H9 (cell line): ENCODE measurements around the gene FAM151A. TPM values are rescaled to one million over a fixed set of nuclear protein-coding genes. Genes with fewer than 3 reads are reported as not detected.
A peak's percentile ranks its signal among the peaks of the same experiment; 100 is the strongest.

ENCODE experiments used
- DNase-seq: peaks from one replicate; pipeline ENCODE4 v3.0.0-alpha.2; 2017
- H2AFZ ChIP-seq: one replicate; pipeline ENCODE4 v1.6.1; 2013; ENCODE audit warnings: mild to moderate bottlenecking, low read length, control low read depth, moderate library complexity
- H2AK5ac ChIP-seq: 2 replicates; pipeline ENCODE4 v1.6.1; 2013; ENCODE audit warnings: low read length, control low read depth, mixed read lengths; ENCODE audit not compliant: insufficient read length
- H2BK120ac ChIP-seq: one replicate; pipeline ENCODE4 v1.6.1; 2013; ENCODE audit warnings: low read depth, mild to moderate bottlenecking, low read length, control low read depth, inconsistent platforms; ENCODE audit not compliant: poor library complexity, severe bottlenecking
- H2BK12ac ChIP-seq: 2 replicates; pipeline ENCODE4 v1.6.1; 2013; ENCODE audit warnings: low read length, control low read depth, mixed read lengths, low read depth; ENCODE audit not compliant: insufficient read length
- H2BK15ac ChIP-seq: 2 replicates; pipeline ENCODE4 v1.6.1; 2013; ENCODE audit warnings: low read depth, low read length, control low read depth
- H2BK20ac ChIP-seq: one replicate; pipeline ENCODE4 v1.6.1; 2013; ENCODE audit warnings: low read depth, mild to moderate bottlenecking, low read length, control low read depth, inconsistent platforms; ENCODE audit not compliant: poor library complexity, severe bottlenecking
- H2BK5ac ChIP-seq: 2 replicates; pipeline ENCODE4 v1.6.1; 2013; ENCODE audit warnings: low read length, control low read depth, mixed read lengths; ENCODE audit not compliant: insufficient read length
- H3K14ac ChIP-seq: 2 replicates; pipeline ENCODE4 v1.6.1; 2013; ENCODE audit warnings: low read length, control low read depth; ENCODE audit not compliant: insufficient read depth
- H3K18ac ChIP-seq: 2 replicates; pipeline ENCODE4 v1.6.1; 2013; ENCODE audit warnings: low read depth, mild to moderate bottlenecking, mixed read lengths, low read length, control low read depth; ENCODE audit not compliant: insufficient read length
- H3K23ac ChIP-seq: 2 replicates; pipeline ENCODE4 v1.6.1; 2013; ENCODE audit warnings: low read length, control low read depth, mixed read lengths, low read depth; ENCODE audit not compliant: insufficient read length
- H3K23me2 ChIP-seq: 2 replicates; pipeline ENCODE4 v1.6.1; 2013; ENCODE audit warnings: low read depth, mild to moderate bottlenecking, mixed read lengths, low read length, control low read depth; ENCODE audit not compliant: insufficient read length, poor library complexity, severe bottlenecking
- H3K27ac ChIP-seq: 2 replicates; pipeline ENCODE4 v1.5.1; 2013; ENCODE audit warnings: low read length, control low read depth, mixed read lengths, low read depth; ENCODE audit not compliant: insufficient read length
- H3K27me3 ChIP-seq: 2 replicates; pipeline ENCODE4 v1.6.1; 2013; ENCODE audit warnings: low read length, control low read depth, inconsistent platforms; ENCODE audit not compliant: insufficient read depth
- H3K4ac ChIP-seq: 2 replicates; pipeline ENCODE4 v1.6.1; 2013; ENCODE audit warnings: low read depth, mild to moderate bottlenecking, control low read depth, inconsistent platforms, low read length, moderate library complexity
- H3K4me1 ChIP-seq: 2 replicates; pipeline ENCODE4 v1.6.1; 2013; ENCODE audit warnings: low read length, control low read depth, inconsistent platforms; ENCODE audit not compliant: insufficient read depth
- H3K4me2 ChIP-seq: 2 replicates; pipeline ENCODE4 v1.6.1; 2013; ENCODE audit warnings: low read length, control low read depth, mixed read lengths; ENCODE audit not compliant: insufficient read length, insufficient read depth
- H3K56ac ChIP-seq: 2 replicates; pipeline ENCODE4 v1.6.1; 2013; ENCODE audit warnings: low read depth, mild to moderate bottlenecking, mixed read lengths, low read length, control low read depth; ENCODE audit not compliant: insufficient read length
- H3K79me1 ChIP-seq: 2 replicates; pipeline ENCODE4 v1.6.1; 2013; ENCODE audit warnings: low read depth, mild to moderate bottlenecking, moderate library complexity, low read length, control low read depth, inconsistent platforms; ENCODE audit not compliant: insufficient read depth, poor library complexity, severe bottlenecking
- H3K79me2 ChIP-seq: 2 replicates; pipeline ENCODE4 v1.6.1; 2013; ENCODE audit warnings: low read length, control low read depth, inconsistent platforms; ENCODE audit not compliant: insufficient read depth
- H3K9ac ChIP-seq: 2 replicates; pipeline ENCODE4 v1.6.1; 2013; ENCODE audit warnings: low read length, control low read depth, mixed read lengths; ENCODE audit not compliant: insufficient read length; ENCODE audit errors: extremely low read depth
- H3K9me3 ChIP-seq: one replicate; pipeline ENCODE4 v1.6.1; 2013; ENCODE audit warnings: low read depth, low read length, inconsistent platforms; ENCODE audit not compliant: control insufficient read depth
- H3T11ph ChIP-seq: one replicate; pipeline ENCODE4 v1.6.1; 2013; ENCODE audit warnings: mild to moderate bottlenecking, low read length, control low read depth, inconsistent platforms
- H4K20me1 ChIP-seq: one replicate; pipeline ENCODE4 v1.6.1; 2013; ENCODE audit not compliant: control insufficient read depth, insufficient read length, insufficient read depth
- H4K5ac ChIP-seq: 2 replicates; pipeline ENCODE4 v1.6.1; 2013; ENCODE audit warnings: low read depth, mild to moderate bottlenecking, mixed read lengths, low read length, control low read depth; ENCODE audit not compliant: insufficient read length
- H4K8ac ChIP-seq: replicated peaks from 2 replicates; pipeline ENCODE4 v1.6.1; 2013; ENCODE audit warnings: low read length, control low read depth, mixed read lengths, low read depth; ENCODE audit not compliant: insufficient read length
- H4K91ac ChIP-seq: 2 replicates; pipeline ENCODE4 v1.6.1; 2013; ENCODE audit warnings: low read depth, mild to moderate bottlenecking, moderate library complexity, mixed read lengths, low read length, control low read depth; ENCODE audit not compliant: insufficient read length
- H3K27ac Mint-ChIP-seq, 3 experiments: 2 replicates in 2 of 3; 3 replicates in 1 of 3; pipeline ENCODE4 v1.8.0; 2020 to 2021; ENCODE audit warnings: mixed read lengths in 3 of 3, mild to moderate bottlenecking in 1 of 3, moderate library complexity in 1 of 3
- H3K27me3 Mint-ChIP-seq: 2 replicates; pipeline ENCODE4 v1.8.0; 2021; ENCODE audit warnings: low read depth, mild to moderate bottlenecking, moderate library complexity, mixed read lengths
- H3K36me3 Mint-ChIP-seq, 3 experiments: 2 replicates in 2 of 3; 3 replicates in 1 of 3; pipeline ENCODE4 v1.8.0; 2020 to 2021; ENCODE audit warnings: low read depth in 3 of 3, mixed read lengths in 3 of 3; ENCODE audit not compliant: insufficient read depth in 1 of 3
- H3K4me1 Mint-ChIP-seq, 2 experiments: 2 replicates each; pipeline ENCODE4 v1.8.0; 2020; ENCODE audit warnings: mixed read lengths in 2 of 2
- H3K4me3 Mint-ChIP-seq, 2 experiments: 2 replicates in 1 of 2; 3 replicates in 1 of 2; pipeline ENCODE4 v1.8.0; 2020 to 2021; ENCODE audit warnings: mild to moderate bottlenecking in 2 of 2, mixed read lengths in 2 of 2, moderate library complexity in 1 of 2
- H3K9me3 Mint-ChIP-seq, 2 experiments: 2 replicates in 1 of 2; 3 replicates in 1 of 2; pipeline ENCODE4 v1.8.0; 2020; ENCODE audit warnings: mild to moderate bottlenecking in 2 of 2, mixed read lengths in 2 of 2, moderate library complexity in 1 of 2
- CTCF ChIP-seq: fragments of 200-600 bp; sonication (generic); conservative IDR thresholded peaks from 3 replicates; pipeline ENCODE4 v1.8.0; 2021; ENCODE audit warnings: antibody characterized with exemption, mild to moderate bottlenecking
- WGBS: extraction: QIAGEN DNeasy Blood & Tissue Kit; methylation state at CpG from one replicate; pipeline ENCODE4 v1.1.7; 2013; ENCODE audit warnings: missing lambda C conversion rate, low lambda C conversion rate, mixed read lengths; ENCODE audit not compliant: insufficient read length; ENCODE audit errors: extremely low coverage; 5-methylcytosine and 5-hydroxymethylcytosine counted together
- total RNA-seq: library from RNA; stranded (reverse); gene quantifications from 2 replicates; pipeline ENCODE4 v1.2.1, GENCODE V29; 2021

The FAM151A gene
- total RNA-seq, 1 experiment from 2014 or later = not detected

GRCh38 chr1:54583871-54584270 lies 39.5 kb downstream of the FAM151A start:
- Histone ChIP-seq H3K79me1 (no peaks in the 10 kb centered on the region), H3K23me2 (no peaks in the 10 kb centered on the region), H3K9me3 (no peaks in the 10 kb centered on the region), H3K14ac (no peak overlapping the region), H4K20me1 (no peaks in the 10 kb centered on the region), H3K23ac (no peak overlapping the region), H3K4me1 (peaks cover 3% of the 10 kb centered on the region; the same call in 1 of the 2 replicates), H3T11ph (no peak overlapping the region), H2AK5ac (no peak overlapping the region), H3K18ac (peak overlapping the region; percentile 13), H3K4me2 (no peak overlapping the region), H2AFZ (no peak overlapping the region), H4K5ac (no peak overlapping the region), H2BK15ac (no peak overlapping the region), H3K79me2 (no peaks in the 10 kb centered on the region), H2BK5ac (no peak overlapping the region), H3K4ac (no peak overlapping the region), H3K27ac (no peak overlapping the region), H3K56ac (no peak overlapping the region), H3K9ac (no peak overlapping the region), H2BK12ac (no peak overlapping the region), H4K8ac (no peak overlapping the region), H2BK20ac (no peak overlapping the region), H2BK120ac (no peak overlapping the region), H3K27me3 (no peaks in the 10 kb centered on the region), H4K91ac (peak overlapping the region; percentile 16)
- H3K36me3 Mint-ChIP-seq = no peaks in the 10 kb centered on the region
- no peak overlapping the region for H3K4me3 Mint-ChIP-seq
- no peak for TF ChIP-seq CTCF
- no peak for DNase-seq
- peaks cover 37 to 43% of the 10 kb centered on the region in 2 experiments for H3K4me1 Mint-ChIP-seq
- no peaks in the 10 kb centered on the region for H3K9me3 Mint-ChIP-seq
- peak overlapping the region in 1 of 3 experiments; percentile 53; a peak in 1 of 7 replicates for H3K27ac Mint-ChIP-seq
- no peaks in the 10 kb centered on the region for H3K27me3 Mint-ChIP-seq
- WGBS = no CpG with 5 or more reads among the region's 2 CpGs
